Measurements from ENCODE around the gene ARHGAP8. TPM values are rescaled to one million over a fixed set of nuclear protein-coding genes. Genes with fewer than 3 reads are reported as not detected.

Gene ARHGAP8
- total and polyA plus RNA-seq, 2 of the 13 experiments (the other 11 are each of a cell fraction or from before 2014, with no cell fraction given): 0.07 TPM; not detected in 1

DNA sequence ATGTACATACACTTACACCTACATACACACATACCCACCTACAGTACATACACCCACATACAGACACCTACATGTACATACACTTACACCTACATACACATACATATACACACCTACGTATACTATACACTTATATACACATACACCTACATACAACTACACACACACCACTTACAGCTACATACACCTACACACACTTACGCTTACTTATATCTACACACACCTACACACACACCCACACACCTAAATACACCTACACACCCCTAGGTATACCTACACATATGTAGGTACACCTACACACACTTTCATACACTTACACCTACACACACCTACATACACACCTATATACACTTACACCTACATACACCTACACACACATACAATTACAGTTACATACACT is 61.0 kb downstream of the ARHGAP8 start:
- no peak for FAIRE-seq
- TF ChIP-seq NFE2L2 (IDR thresholded peaks at IDR 0.05; ENCODE audit: low read length): no peak
- TF ChIP-seq, protein P1, sequence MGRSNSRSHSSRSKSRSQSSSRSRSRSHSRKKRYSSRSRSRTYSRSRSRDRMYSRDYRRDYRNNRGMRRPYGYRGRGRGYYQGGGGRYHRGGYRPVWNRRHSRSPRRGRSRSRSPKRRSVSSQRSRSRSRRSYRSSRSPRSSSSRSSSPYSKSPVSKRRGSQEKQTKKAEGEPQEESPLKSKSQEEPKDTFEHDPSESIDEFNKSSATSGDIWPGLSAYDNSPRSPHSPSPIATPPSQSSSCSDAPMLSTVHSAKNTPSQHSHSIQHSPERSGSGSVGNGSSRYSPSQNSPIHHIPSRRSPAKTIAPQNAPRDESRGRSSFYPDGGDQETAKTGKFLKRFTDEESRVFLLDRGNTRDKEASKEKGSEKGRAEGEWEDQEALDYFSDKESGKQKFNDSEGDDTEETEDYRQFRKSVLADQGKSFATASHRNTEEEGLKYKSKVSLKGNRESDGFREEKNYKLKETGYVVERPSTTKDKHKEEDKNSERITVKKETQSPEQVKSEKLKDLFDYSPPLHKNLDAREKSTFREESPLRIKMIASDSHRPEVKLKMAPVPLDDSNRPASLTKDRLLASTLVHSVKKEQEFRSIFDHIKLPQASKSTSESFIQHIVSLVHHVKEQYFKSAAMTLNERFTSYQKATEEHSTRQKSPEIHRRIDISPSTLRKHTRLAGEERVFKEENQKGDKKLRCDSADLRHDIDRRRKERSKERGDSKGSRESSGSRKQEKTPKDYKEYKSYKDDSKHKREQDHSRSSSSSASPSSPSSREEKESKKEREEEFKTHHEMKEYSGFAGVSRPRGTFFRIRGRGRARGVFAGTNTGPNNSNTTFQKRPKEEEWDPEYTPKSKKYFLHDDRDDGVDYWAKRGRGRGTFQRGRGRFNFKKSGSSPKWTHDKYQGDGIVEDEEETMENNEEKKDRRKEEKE (IDR thresholded peaks at IDR 0.05): no peak
- TF ChIP-seq, protein P2, sequence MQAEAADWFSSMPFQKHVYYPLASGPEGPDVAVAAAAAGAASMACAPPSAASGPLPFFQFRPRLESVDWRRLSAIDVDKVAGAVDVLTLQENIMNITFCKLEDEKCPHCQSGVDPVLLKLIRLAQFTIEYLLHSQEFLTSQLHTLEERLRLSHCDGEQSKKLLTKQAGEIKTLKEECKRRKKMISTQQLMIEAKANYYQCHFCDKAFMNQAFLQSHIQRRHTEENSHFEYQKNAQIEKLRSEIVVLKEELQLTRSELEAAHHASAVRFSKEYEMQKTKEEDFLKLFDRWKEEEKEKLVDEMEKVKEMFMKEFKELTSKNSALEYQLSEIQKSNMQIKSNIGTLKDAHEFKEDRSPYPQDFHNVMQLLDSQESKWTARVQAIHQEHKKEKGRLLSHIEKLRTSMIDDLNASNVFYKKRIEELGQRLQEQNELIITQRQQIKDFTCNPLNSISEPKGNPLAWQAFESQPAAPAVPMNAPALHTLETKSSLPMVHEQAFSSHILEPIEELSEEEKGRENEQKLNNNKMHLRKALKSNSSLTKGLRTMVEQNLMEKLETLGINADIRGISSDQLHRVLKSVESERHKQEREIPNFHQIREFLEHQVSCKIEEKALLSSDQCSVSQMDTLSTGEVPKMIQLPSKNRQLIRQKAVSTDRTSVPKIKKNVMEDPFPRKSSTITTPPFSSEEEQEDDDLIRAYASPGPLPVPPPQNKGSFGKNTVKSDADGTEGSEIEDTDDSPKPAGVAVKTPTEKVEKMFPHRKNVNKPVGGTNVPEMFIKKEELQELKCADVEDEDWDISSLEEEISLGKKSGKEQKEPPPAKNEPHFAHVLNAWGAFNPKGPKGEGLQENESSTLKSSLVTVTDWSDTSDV (CRISPR knock-in tag; IDR thresholded peaks at IDR 0.05): no peak
- no peak for TF ChIP-seq ZKSCAN1 (IDR thresholded peaks at IDR 0.05; ENCODE audit: low read length)
- TF ChIP-seq, protein P3, sequence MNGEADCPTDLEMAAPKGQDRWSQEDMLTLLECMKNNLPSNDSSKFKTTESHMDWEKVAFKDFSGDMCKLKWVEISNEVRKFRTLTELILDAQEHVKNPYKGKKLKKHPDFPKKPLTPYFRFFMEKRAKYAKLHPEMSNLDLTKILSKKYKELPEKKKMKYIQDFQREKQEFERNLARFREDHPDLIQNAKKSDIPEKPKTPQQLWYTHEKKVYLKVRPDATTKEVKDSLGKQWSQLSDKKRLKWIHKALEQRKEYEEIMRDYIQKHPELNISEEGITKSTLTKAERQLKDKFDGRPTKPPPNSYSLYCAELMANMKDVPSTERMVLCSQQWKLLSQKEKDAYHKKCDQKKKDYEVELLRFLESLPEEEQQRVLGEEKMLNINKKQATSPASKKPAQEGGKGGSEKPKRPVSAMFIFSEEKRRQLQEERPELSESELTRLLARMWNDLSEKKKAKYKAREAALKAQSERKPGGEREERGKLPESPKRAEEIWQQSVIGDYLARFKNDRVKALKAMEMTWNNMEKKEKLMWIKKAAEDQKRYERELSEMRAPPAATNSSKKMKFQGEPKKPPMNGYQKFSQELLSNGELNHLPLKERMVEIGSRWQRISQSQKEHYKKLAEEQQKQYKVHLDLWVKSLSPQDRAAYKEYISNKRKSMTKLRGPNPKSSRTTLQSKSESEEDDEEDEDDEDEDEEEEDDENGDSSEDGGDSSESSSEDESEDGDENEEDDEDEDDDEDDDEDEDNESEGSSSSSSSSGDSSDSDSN (CRISPR knock-in tag; IDR thresholded peaks at IDR 0.05): no peak
- no peak for TF ChIP-seq TAF1 (CRISPR knock-in tag; IDR thresholded peaks at IDR 0.05)
- no peak for TF ChIP-seq SMC3 (IDR thresholded peaks at IDR 0.05; ENCODE audit: low read length)
- TF ChIP-seq ZSCAN21 (CRISPR knock-in tag; IDR thresholded peaks at IDR 0.05; ENCODE audit: borderline replicate concordance): no peak
- TF ChIP-seq MED13 (CRISPR knock-in tag; IDR thresholded peaks at IDR 0.05): no peak
- TF ChIP-seq ZNF570 (CRISPR knock-in tag; IDR thresholded peaks at IDR 0.05; ENCODE audit: borderline replicate concordance): no peak
- TF ChIP-seq RAD51 (IDR thresholded peaks at IDR 0.05; ENCODE audit: borderline replicate concordance): 0 out of 2 replicates have a peak, but pooled peaks have one; percentile 4
- TF ChIP-seq SOX6 (IDR thresholded peaks at IDR 0.05): 0 out of 2 replicates have a peak, but pooled peaks have one; percentile 58
- no peak for TF ChIP-seq SOX6 (CRISPR knock-in tag; IDR thresholded peaks at IDR 0.05)
- TF ChIP-seq, protein P4, sequence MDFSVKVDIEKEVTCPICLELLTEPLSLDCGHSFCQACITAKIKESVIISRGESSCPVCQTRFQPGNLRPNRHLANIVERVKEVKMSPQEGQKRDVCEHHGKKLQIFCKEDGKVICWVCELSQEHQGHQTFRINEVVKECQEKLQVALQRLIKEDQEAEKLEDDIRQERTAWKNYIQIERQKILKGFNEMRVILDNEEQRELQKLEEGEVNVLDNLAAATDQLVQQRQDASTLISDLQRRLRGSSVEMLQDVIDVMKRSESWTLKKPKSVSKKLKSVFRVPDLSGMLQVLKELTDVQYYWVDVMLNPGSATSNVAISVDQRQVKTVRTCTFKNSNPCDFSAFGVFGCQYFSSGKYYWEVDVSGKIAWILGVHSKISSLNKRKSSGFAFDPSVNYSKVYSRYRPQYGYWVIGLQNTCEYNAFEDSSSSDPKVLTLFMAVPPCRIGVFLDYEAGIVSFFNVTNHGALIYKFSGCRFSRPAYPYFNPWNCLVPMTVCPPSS (IDR thresholded peaks at IDR 0.05): 0 out of 2 replicates have a peak, but pooled peaks have one; percentile 35
- no peak for TF ChIP-seq GTF3A (CRISPR knock-in tag; conservative IDR thresholded peaks at IDR 0.05)
- TF ChIP-seq, protein P5, sequence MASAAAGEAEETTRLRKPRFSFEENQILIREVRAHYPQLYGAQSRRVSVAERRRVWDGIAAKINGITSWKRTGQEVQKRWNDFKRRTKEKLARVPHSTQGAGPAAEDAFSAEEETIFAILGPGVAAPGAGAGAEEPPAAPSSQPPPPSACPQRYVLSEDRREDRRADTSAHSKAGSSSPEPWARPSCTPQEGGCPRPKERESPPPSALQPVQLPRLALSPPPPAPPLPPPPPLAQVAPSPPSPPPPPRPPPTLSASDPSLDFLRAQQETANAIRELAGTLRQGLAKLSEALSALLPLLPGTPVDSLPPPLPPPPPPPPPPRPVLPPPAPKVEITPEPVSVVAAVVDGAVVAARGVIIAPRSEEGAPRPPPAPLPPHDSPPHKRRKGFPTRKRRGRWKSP (CRISPR knock-in tag; IDR thresholded peaks at IDR 0.05): no peak

More for the DNA sequence above, 61.0 kb downstream of the ARHGAP8 start:
- ATAC-seq: no peak
- peaks cover 0 to 23% of the 10 kb centered on the region in 2 experiments for H3K27me3 ChIP-seq (ENCODE audit: control insufficient read depth in 1 of 2, insufficient read depth in 2 of 2, low read length in 2 of 2)
- H4K20me1 ChIP-seq (ENCODE audit: insufficient read depth, low read length): no peaks in the 10 kb centered on the region
- in situ Hi-C loops (cut with HindIII; ENCODE audit: extremely low pct_ligation_motif_present, low pct_unique_long_range_greater_than_20kb) (no loop called here), intact Hi-C loops (cut with micrococcal nuclease; ENCODE audit: unreplicated experiment) (no loop called here)
- no peaks in the 10 kb centered on the region for H3K4me1 ChIP-seq (ENCODE audit: insufficient read depth, low read length)
- H3K27ac ChIP-seq (ENCODE audit: extremely low read length, insufficient read depth, low read length): no peak overlapping the region
- no peak for DNase-seq (ENCODE audit: low spot score)
- H3K4me2 ChIP-seq (ENCODE audit: low read depth, low read length): no peak overlapping the region
- CTCF ChIA-PET (ENCODE audit: low intra/inter-chr PET ratio, low total read pairs): no interaction called here
- BruUV-seq (replicated peaks): no TSS peak
- H3K79me2 ChIP-seq (ENCODE audit: insufficient read depth, low read length): no peaks in the 10 kb centered on the region
- no peak overlapping the region for H2AFZ ChIP-seq (ENCODE audit: low read length)
- H3K9me3 ChIP-seq (ENCODE audit: low read length): no peaks in the 10 kb centered on the region
- no peak overlapping the region for H3K9ac ChIP-seq (ENCODE audit: insufficient read depth, low read depth, low read length)
- POLR2A ChIA-PET: no interaction called here
- WGBS (ENCODE audit: low lambda C conversion rate): 40% methylated on average over 2 of the region's 2 CpGs
- H3K4me3 ChIP-seq (replicated peaks in 1 of 3; ENCODE audit: insufficient read depth in 1 of 3, low read depth in 2 of 3, low read length in 3 of 3): no peak overlapping the region
- no peaks in the 10 kb centered on the region for H3K36me3 ChIP-seq (replicated peaks in 1 of 2; ENCODE audit: control insufficient read depth in 1 of 2, insufficient read depth in 2 of 2, low read length in 2 of 2)
